ENCODE data around the gene GSC2.

Gene GSC2

DNA sequence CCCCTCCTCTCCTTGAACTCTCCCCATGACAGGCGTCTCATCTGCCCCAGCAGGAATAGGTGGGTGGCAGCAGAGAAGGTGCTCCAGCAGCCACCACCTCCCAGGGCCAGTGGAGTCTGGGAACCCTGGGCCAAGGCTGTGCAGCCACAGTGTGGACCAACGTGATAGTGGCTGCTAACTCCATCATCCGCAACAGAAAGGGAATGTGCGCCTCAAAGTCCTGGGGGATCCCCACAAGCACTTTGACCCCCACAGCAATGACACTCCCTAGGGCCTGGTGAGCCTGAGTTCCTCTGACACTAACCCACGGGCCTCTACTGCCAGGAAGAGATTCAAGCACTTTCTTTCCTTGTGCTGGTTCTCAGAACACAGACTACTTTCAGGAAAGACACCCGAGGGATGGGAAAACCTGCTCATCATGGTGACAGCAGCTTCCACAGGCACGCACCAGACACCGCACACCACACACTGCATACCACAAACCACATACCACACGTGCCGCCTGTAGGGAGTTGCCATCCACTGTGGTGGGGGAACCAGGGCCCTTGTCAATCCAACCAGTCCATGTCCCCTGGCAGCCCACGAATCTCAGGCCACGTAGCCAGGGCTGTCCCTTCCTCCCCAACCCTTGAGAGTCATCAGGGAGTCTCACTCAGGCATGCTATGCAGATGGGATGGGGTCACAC is 31.8 kb upstream of the GSC2 start:
- Mint-ChIP-seq H3K27me3 (peaks cover 32% of the 10 kb centered on the region), H3K36me3 (no peaks in the 10 kb centered on the region), H3K4me3 (no peak overlapping the region), H3K27ac (no peak overlapping the region), H3K9me3 (no peaks in the 10 kb centered on the region), H3K4me1 (peaks cover 23% of the 10 kb centered on the region)
- DNase-seq: no peak
- CTCF ChIA-PET: interaction anchor here (1.2 to 1.4 kb wide), 2 partner anchors 295 to 448 kb away, joined by 3 to 4 read pairs; no protein-coding TSS in a partner anchor

DNA sequence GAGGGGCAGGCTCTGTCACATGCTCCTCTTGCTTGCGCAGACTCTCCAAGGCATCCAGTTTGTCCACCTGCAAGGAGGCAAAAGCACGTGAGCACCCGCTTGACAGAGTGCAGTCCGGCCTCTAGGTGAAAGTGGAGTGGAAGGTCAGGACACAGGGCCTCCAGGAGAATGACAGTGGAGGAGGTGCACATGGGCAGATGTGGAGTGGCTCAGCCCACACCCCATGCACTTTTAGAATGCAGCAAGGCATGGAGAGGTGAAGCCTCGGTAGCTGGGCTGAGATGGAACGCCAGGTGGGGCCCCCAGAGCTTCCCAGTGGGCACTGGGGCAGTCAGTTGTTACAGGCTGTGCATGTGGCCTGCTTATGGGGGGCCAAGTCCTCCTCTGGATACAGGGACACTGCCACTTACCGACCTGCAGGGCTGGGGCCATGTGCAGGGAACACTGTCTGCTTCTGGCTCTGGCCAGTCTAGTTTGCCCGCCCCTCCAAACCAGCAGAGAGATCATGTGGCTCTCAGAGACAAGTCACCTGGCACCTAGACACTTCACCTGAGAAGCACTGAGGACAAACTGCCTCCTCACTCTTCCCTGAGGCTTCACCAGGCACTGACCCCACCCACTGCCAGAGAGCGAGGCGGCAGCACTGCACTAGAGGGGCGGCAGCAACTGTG is 30.8 kb upstream of the GSC2 start:
- Mint-ChIP-seq H3K4me3 (no peak overlapping the region), H3K9me3 (no peaks in the 10 kb centered on the region), H3K4me1 (peaks cover 29% of the 10 kb centered on the region), H3K36me3 (no peaks in the 10 kb centered on the region), H3K27me3 (peaks cover 32% of the 10 kb centered on the region), H3K27ac (no peak overlapping the region)
- CTCF ChIA-PET: interaction anchor here (1.0 to 1.5 kb wide), 3 partner anchors 294 to 449 kb away, joined by 4 to 9 read pairs (median 4); no protein-coding TSS in a partner anchor
- DNase-seq: no peak

DNA sequence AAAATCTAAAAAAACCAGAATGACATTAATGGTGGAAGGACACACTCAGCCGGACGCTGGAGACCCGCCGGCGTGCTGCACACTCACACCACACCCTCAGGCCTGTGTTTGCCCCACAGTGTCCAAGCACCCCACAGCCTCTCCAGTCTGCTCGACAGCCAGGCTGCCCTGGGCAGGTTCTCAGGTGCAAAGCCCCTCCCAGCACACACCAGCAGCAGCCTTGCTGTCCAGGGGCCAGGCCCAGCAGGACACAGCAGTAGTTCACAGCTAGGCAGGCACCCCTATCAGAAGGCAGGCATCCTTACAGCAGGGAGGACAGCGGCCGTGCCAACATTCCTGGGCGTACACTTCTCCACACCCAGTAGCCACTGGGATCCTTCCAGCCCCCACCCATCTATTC is 30.1 kb upstream of the GSC2 start:
- peaks cover 1% of the 10 kb centered on the region for H3K36me3 Mint-ChIP-seq
- H3K27ac Mint-ChIP-seq: no peak overlapping the region
- H3K4me3 Mint-ChIP-seq: no peak overlapping the region
- H3K4me1 Mint-ChIP-seq: peaks cover 31% of the 10 kb centered on the region
- CTCF ChIA-PET: interaction anchor here (0.8 to 1.5 kb wide), 9 partner anchors 13 to 450 kb away, joined by 3 to 9 read pairs (median 4); no protein-coding TSS in a partner anchor
- H3K9me3 Mint-ChIP-seq: no peaks in the 10 kb centered on the region
- H3K27me3 Mint-ChIP-seq: peaks cover 32% of the 10 kb centered on the region
- no peak for DNase-seq

DNA sequence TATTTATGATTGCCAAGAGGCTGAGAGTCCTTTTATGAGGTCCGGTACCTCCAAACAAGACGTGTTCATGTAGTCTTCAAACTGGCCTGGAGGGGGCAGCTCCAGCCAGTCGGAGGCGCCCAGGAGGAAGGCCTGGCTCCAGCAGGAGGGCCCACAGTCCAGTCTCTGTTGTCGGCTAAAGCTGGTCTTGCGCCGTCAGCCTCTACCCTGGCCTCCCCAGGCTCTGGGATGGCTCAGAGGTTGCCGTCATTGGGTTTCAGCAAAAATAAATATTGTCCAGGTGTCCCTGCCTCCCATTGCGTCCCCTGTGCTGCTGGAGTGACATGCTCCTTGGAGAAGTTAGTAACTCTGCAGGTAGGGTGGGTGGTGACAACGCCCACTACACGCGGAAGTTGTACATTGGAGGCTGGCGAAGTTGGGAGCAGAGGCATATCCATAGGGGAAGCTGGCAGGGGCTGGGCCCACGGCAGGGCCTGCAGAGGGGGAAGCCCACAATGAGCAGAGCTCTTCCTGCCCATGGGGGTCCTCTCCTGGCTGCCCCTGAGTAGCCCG is 29.5 kb upstream of the GSC2 start:
- Mint-ChIP-seq H3K27ac (peak overlapping the region; percentile 75), H3K4me1 (peaks cover 31% of the 10 kb centered on the region), H3K9me3 (no peaks in the 10 kb centered on the region), H3K27me3 (peaks cover 27% of the 10 kb centered on the region), H3K36me3 (peaks cover 1% of the 10 kb centered on the region), H3K4me3 (peak overlapping the region; percentile 75)
- CTCF ChIA-PET: interaction anchor here (0.8 to 1.6 kb wide), 10 partner anchors 12 to 450 kb away, joined by 3 to 9 read pairs (median 3); no protein-coding TSS in a partner anchor
- DNase-seq: peak; percentile 66

DNA sequence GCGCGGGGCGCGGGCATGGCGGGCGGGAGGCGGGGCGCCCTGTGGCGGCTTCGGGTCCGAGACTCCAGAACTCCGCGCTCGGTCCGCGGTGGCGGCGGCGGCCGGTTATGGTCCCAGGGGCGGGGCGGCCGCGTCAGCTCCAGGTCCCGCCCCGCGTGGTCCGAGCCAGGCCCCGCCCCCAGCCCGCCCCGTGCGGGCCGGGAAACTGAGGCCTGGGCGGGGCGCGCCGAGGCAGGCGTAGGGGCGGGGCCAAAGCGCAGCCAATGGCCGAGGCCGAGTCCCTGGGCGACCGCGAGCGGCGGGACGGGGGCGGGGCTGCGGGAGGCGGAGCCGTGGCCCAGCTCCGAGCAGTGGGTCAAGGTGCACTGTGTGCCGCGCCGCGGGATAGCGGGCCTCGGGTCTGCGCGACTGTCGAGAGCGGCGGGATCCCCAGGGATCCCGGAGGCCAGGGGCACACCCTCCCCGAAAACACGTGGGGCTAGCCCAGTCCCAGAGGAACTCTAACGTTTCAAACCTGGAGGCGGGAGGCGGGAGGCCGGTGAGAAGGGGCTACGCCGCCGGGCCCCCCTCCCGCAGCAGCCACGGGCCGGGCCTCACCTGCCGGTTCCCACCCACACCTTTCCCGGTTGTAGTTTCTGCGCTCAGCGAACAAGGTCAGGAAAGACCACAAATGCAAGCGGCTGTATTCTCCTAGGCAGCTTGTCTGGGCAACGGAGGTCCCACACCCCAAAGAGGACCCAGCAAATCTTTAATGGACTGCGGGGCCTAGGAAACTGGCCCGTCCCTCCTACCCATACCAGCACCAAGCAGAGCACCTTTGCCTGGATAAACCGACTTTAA is 28.8 kb upstream of the GSC2 start, which contains the start of gene SLC25A1:
SLC25A1 (minus strand) TSS at position 80 of the 840 bp plus-strand sequence; CDS start at position 17, 63 bp downstream.
- Mint-ChIP-seq H3K36me3 (peaks cover 1% of the 10 kb centered on the region), H3K4me1 (peaks cover 31% of the 10 kb centered on the region), H3K27ac (peak within 1 kb of the TSS; percentile 75), H3K9me3 (no peaks in the 10 kb centered on the region), H3K4me3 (peak within 1 kb of the TSS; percentile 75), H3K27me3 (peaks cover 21% of the 10 kb centered on the region)
- CTCF ChIA-PET: interaction anchor here (1.0 to 1.6 kb wide), 8 partner anchors 11 to 451 kb away, joined by 3 to 9 read pairs (median 4); no protein-coding TSS in a partner anchor
- peak; percentile 89 for DNase-seq

DNA sequence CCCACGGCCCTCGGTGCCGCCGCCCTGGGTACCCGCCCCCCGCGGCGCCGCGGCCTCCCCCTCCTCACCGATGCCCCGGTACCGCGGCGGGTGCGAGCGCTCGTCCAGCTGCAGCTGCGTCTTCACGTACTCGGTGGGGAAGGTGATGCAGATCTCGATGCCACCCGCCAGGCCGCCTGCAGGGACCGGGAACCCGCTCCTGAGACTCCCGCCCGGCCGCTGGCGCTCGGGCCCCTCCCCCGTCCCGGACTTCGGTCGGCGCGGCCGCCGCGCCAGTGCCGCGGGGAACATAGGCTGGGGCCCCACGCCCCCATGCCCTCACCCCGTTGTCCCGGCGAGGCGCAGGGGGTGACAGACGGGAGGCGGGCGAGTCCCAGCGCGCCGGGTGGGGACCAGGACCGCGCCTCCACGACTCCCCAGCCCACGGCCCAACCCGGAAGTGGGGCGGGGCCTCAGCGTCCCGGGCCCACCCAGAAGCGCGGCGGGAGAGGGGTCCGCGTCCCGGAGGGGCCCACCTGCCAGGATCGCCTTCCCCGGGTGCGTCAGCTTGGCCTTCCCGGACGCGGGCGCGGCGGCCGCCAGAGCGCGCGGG is 28.1 kb upstream of the GSC2 start:
- peak overlapping the region; percentile 66 for H3K4me3 Mint-ChIP-seq
- H3K9me3 Mint-ChIP-seq: no peaks in the 10 kb centered on the region
- CTCF ChIA-PET: interaction anchor here (1.5 to 1.6 kb wide), 2 partner anchors 71 to 299 kb away, joined by 5 to 6 read pairs; no protein-coding TSS in a partner anchor
- peaks cover 14% of the 10 kb centered on the region for H3K27me3 Mint-ChIP-seq
- DNase-seq: peak; percentile 79
- peaks cover 1% of the 10 kb centered on the region for H3K36me3 Mint-ChIP-seq
- peaks cover 37% of the 10 kb centered on the region for H3K4me1 Mint-ChIP-seq
- no peak overlapping the region for H3K27ac Mint-ChIP-seq

DNA sequence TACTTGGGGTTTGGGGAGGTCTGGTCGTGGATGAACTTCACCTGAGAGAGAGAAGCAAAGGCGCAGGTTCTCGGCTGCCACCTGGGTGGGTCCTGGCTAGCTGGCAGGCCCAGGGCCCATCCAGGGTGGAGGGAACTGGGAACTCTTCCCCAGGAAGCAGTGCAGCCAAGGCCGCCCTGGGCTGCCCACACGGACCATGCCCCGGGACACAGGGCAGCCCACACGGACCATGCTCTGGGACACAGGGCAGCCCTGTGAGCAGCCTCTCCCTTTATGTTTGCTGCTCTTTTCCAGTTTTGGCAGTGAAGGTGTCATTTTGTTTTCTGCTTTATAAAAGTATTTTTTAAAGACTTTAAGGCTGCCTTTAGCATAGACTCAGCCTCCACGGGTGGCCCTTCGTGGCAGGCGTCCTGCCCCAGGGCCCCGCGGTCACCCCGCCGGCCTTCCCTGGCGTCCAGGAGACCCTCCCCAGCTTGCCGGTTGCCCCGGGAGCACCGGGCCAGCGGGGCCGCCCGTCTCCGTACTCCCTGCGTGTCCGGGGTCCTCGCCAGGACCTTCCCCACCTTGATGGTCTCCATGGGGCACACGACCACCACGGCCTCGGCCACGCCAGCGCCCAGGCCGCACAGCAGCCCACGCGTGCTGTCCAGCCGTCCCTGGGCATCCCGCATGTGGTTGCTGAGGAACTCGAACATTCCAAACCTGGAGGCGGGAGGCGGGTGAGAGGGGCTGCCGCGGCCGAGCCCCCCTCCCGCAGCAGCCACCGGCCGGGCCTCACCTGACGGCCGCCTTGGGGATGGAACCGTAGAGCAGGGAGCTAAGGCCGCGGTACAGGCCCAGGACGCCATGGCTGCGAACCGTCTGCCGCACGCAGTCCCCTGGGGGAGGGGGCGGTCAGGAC is 27.3 kb upstream of the GSC2 start:
- peaks cover 41% of the 10 kb centered on the region for H3K4me1 Mint-ChIP-seq
- H3K4me3 Mint-ChIP-seq: peak overlapping the region; percentile 66
- H3K36me3 Mint-ChIP-seq: peaks cover 1% of the 10 kb centered on the region
- no peak for DNase-seq
- peaks cover 6% of the 10 kb centered on the region for H3K27me3 Mint-ChIP-seq
- CTCF ChIA-PET: interaction anchor here (1.5 kb wide), 1 partner anchor 300 kb away, joined by 5 read pairs; no protein-coding TSS in a partner anchor
- H3K9me3 Mint-ChIP-seq: no peaks in the 10 kb centered on the region
- H3K27ac Mint-ChIP-seq: peak overlapping the region; percentile 45

DNA sequence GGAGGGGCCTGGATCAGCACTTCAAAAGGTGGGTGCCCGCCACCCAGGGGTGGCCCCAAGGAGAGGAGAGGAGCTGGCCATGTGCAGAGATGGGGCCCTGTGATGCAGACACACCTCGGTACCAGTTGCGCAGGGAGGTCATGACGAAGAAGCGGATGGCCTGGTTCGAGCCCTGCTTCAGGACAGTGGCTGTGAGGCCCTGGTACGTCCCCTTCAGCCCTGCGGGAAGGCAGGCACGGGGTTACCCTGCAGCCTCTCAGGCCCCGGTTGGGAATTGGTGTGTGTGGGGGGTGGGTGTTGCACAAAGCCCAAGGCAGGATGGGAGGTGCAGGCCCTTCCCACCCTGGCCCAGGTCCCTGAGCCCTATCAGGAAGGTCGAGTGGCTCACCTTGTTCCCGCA is 26.6 kb upstream of the GSC2 start:
- no peak for DNase-seq
- Mint-ChIP-seq H3K36me3 (peaks cover 3% of the 10 kb centered on the region), H3K4me1 (peaks cover 40% of the 10 kb centered on the region), H3K9me3 (no peaks in the 10 kb centered on the region), H3K27me3 (peaks cover 4% of the 10 kb centered on the region), H3K4me3 (peak overlapping the region; percentile 54), H3K27ac (no peak overlapping the region)
- CTCF ChIA-PET: no interaction called here

DNA sequence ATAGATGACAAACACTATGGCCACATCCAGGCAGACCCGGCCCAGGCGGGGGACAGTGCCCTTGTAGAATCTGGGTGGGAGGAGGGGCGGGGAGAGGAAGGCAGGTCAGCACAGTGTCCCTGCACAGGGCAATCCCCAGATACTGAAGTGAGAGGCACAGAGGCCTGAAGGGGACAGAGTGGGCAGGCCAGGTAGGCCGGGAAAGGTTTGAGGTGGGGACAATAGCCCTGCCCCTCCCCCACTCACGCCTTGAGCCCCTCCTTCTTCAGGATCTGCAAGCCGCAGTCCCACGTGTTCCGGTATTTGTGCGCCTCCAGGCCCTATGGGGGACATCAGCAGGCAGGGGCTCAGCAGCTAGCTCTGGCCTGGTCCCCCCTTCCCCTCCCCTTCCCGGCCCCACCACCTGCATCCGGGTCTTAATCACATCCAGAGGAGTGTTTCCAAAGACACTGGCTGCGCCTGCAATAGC is 26.1 kb upstream of the GSC2 start:
- H3K36me3 Mint-ChIP-seq: peaks cover 3% of the 10 kb centered on the region
- CTCF ChIA-PET: no interaction called here
- H3K9me3 Mint-ChIP-seq: no peaks in the 10 kb centered on the region
- H3K27me3 Mint-ChIP-seq: peaks cover 7% of the 10 kb centered on the region
- no peak for DNase-seq
- H3K4me3 Mint-ChIP-seq: peak overlapping the region; percentile 54
- peak overlapping the region; percentile 77 for H3K27ac Mint-ChIP-seq
- H3K4me1 Mint-ChIP-seq: peaks cover 39% of the 10 kb centered on the region

DNA sequence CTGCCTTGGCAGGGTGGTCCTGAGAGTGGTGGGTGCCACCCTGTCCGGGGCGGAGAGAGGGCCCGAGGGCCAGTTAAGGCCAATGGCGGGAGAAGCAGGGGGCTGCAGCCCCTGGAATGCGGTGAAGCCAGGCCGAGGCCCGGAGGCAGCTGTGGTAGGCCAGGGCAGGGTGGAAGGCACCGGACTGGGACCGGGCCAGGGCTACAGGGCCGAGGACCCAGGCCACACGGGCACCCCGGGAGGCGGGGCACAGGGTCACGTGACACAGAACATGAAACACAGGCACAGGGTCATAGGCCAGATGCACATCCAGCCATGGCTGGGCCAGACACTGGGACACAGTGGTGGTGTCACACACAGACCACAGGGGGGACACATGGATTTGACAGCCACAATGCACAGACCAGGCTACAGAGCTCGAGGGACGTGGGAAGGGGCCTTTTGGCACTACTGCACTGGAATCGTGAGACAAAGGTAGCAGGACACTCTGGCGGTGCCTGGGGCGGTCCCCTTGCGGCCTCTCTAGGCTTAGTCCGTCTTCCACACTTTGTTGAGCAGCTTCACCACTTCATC is 25.6 kb upstream of the GSC2 start:
- Mint-ChIP-seq H3K4me3 (peak overlapping the region; percentile 36), H3K27me3 (peaks cover 12% of the 10 kb centered on the region), H3K4me1 (peaks cover 40% of the 10 kb centered on the region), H3K27ac (peak overlapping the region; percentile 77), H3K36me3 (peaks cover 5% of the 10 kb centered on the region), H3K9me3 (no peaks in the 10 kb centered on the region)
- CTCF ChIA-PET: no interaction called here
- no peak for DNase-seq

DNA sequence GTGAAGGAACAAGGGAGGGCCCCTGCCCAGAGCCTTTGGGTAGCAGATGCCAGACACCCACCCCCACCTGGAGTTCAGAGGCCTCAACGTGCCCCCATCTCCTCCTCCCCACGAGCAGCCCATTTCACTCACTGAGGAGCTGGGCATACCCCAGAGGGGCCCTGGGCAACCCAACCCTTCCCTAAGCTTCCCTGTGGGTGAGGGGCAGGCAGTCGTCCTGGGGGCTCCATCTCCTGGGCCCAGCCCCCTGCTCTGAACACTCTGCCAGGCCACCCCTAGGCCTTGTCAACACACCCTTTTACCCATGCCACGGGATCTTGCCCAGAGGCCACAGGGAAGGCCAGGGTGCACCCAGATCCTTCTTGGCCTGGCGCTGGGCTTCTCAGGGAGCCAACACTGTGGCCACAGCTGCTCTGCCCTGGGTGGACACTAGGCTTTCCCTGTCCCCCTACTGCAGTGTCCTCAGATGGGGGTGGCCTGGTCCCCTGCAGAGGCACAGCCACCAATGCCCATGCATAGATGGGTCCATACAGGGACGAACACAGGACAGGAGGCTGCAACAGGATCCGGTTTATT is 25.0 kb upstream of the GSC2 start:
- DNase-seq: no peak
- H3K9me3 Mint-ChIP-seq: no peaks in the 10 kb centered on the region
- H3K36me3 Mint-ChIP-seq: peaks cover 5% of the 10 kb centered on the region
- H3K27me3 Mint-ChIP-seq: peaks cover 18% of the 10 kb centered on the region
- H3K27ac Mint-ChIP-seq: no peak overlapping the region
- CTCF ChIA-PET: no interaction called here
- H3K4me3 Mint-ChIP-seq: no peak overlapping the region
- H3K4me1 Mint-ChIP-seq: peaks cover 46% of the 10 kb centered on the region

Measured in activated naive CD4-positive, alpha-beta T cell treated with anti-CD3 and anti-CD28 coated beads, Interleukin-2, amount 10 ng/mL, durations not matched to agents 7 days and 5 days (primary cell).